ENCODE measurements around the gene PLA2G2F. TPM values are rescaled to one million over a fixed set of nuclear protein-coding genes. Genes with fewer than 3 reads are reported as not detected.

Gene PLA2G2F
- total RNA-seq, 4 donors from 2014 or later: not detected

DNA sequence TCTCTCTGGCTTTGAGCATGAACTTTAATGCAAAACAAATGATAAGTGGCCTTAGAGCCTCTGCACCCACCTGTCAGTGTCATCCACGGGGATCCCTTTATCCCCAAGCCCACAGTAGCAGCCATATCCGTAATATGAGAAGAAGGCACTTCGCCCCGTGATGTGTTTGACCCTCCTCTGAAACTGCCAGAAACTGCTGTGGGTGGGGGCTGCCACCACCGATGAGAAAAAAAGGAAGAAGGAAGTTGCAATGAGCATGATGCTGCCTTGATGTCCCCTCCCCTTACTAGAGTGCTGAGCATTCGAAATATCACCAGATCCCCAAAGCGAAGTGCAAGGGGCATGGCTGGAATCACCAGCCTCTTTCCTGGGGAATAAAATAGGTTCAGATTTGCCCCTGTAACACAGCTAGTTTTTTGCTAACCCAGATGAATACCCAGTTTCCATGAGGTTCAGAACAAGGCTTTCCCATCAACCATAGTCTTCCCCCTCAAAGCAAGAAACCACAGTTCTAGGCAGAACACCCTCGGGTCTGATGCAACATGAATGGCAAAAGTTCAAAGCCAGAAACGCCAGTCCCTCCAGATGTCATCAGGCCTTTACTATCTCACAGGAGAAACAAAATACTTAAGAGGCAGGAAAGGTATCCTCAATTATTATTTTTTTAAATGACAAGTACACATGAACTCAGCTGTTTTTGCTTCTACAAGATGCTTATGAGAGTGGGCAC lies 36.0 kb downstream of the PLA2G2F start:
- no peaks in the 10 kb centered on the region for H3K4me1 ChIP-seq
- H3K27me3 ChIP-seq: no peaks in the 10 kb centered on the region
- no peak overlapping the region for H3K27ac ChIP-seq
- intact Hi-C loops (cut with DNase I): no loop called here
- H3K4me3 ChIP-seq (replicated peaks in 1 of 3): no peak overlapping the region
- no peaks in the 10 kb centered on the region for H3K9me3 ChIP-seq
- DNase-seq: no peak
- WGBS, 2 donors: 61 to 62% methylated on average over 9 of the region's 9 CpGs
- no peaks in the 10 kb centered on the region for H3K36me3 ChIP-seq
- TF ChIP-seq, protein P1, sequence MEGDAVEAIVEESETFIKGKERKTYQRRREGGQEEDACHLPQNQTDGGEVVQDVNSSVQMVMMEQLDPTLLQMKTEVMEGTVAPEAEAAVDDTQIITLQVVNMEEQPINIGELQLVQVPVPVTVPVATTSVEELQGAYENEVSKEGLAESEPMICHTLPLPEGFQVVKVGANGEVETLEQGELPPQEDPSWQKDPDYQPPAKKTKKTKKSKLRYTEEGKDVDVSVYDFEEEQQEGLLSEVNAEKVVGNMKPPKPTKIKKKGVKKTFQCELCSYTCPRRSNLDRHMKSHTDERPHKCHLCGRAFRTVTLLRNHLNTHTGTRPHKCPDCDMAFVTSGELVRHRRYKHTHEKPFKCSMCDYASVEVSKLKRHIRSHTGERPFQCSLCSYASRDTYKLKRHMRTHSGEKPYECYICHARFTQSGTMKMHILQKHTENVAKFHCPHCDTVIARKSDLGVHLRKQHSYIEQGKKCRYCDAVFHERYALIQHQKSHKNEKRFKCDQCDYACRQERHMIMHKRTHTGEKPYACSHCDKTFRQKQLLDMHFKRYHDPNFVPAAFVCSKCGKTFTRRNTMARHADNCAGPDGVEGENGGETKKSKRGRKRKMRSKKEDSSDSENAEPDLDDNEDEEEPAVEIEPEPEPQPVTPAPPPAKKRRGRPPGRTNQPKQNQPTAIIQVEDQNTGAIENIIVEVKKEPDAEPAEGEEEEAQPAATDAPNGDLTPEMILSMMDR (IDR thresholded peaks at IDR 0.05): no peak
- no peak for TF ChIP-seq POLR2A (IDR thresholded peaks at IDR 0.05)

DNA sequence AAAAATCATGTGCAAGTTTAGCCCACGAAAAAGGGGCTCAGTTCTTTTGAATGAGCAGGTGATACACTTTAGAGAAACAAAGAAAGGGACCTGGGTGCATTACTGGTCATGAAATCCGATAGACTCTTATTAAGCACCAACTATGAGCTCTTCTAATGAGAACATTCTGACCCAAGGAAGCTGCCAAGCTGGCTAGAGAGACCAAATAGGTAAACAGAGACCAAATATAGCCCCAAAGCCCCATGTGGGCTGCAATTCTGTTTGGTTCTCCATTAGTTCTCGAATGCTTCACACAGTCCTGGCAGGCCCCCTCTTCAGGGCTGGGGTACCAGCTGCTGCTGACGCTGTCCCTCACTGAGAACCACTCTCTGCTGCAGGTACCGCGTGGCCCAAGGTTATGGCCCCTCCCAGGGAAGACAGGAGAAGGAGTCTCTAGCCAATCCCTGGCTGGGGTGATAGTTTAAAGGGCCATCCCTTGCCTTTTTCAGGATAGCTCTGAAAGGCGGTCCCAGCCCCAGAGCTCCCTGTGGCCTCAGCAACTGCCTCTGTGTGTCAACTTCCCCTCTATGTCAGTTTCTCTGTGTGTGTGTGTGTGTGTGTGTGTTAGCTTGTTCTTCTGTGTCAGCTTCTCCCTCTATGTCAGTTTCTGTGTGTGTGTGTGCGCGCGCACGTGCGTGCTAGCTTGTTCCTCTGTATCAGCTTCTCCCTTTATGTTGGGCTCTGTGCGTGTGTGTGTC lies 39.7 kb downstream of the PLA2G2F start:
- Histone ChIP-seq H3K4me3 (replicated peaks in 1 of 3) (no peak overlapping the region), H3K4me1 (no peaks in the 10 kb centered on the region), H3K27ac (no peak overlapping the region), H3K9me3 (no peaks in the 10 kb centered on the region), H3K27me3 (no peaks in the 10 kb centered on the region), H3K36me3 (no peaks in the 10 kb centered on the region)
- WGBS, 2 donors: 84 to 87% methylated on average over 11 to 13 of the region's 13 CpGs
- no peak for DNase-seq
- intact Hi-C loops (cut with DNase I): no loop called here
- TF ChIP-seq, protein P1 (IDR thresholded peaks at IDR 0.05): no peak
- no peak for TF ChIP-seq POLR2A (IDR thresholded peaks at IDR 0.05)

DNA sequence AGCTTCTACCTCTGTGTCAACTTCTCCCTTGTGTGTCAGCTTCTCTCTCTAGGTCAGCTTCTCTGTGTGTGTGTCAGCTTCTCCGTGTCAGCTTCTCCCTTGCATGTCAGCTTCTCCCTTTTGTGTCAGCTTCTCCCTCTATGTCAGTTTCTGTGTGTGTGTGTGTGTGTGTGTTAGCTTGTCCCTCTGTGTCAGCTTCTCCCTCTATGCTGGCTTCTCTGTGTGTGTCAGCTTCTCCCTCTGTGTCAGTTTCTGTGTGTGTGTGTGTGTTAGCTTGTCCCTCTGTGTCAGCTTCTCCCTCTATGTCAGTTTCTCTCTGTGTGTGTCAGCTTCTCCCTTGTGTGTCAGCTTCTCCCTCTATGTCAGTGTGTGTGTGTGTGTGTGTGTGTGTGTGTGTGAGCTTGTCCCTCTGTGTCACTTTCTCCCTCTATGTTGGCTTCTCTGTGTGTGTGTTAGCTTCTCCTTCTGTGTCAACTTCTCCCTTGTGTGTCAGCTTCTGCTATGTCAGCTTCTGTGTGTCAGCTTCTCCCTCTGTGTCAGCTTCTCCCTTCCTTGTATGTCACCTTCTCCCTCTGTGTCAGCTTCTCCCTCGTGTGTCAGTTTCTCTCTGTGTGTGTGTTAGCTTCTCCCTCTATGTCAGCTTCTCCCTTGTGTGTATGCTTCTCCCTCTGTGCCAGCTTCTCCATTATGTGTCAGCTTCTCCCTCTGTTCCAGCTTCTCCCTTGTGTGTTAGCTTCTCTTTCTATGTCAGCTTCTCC lies 40.4 kb downstream of the PLA2G2F start:
- Histone ChIP-seq H3K27me3 (no peaks in the 10 kb centered on the region), H3K4me1 (no peaks in the 10 kb centered on the region), H3K9me3 (no peaks in the 10 kb centered on the region), H3K4me3 (replicated peaks in 1 of 3) (no peak overlapping the region), H3K36me3 (no peaks in the 10 kb centered on the region), H3K27ac (no peak overlapping the region)
- TF ChIP-seq, protein P1 (IDR thresholded peaks at IDR 0.05): no peak
- TF ChIP-seq POLR2A (IDR thresholded peaks at IDR 0.05): no peak
- intact Hi-C loops (cut with DNase I): no loop called here
- DNase-seq: no peak
- WGBS, 2 donors: 88 to 94% methylated on average over 2 of the region's 2 CpGs

DNA sequence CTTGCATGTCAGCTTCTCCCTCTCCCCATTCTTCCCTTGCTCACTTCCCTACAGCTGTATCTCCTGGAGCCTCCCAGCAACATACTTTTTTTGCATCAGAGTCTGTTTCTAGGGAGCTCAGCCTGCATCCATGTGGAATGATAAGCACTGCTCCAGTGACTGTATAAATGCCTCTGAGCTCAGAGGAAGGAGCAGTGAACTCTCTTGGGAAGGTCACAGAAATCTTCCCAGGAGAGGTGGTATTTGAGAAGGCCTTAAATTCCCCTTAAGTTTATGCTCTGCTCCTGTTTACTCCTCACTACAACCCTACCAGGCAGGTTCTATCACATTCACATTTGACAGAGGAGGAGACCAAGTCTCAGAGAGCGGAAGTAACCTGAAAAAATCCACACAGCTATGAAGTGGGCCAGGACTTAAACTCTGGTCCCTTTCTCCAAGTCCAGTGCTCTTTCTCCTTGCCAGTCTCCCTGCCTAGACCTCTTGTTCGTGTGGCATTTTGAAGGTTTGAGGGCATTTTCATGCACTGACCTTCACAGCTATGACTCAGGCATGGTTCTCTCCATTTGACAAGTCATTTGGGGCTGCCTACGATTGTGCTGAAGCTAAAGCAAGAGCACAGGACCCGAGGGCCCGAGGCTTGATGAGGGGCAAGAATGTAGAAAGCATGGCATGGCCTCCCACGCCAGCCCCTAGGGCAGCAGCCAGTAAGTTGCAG lies 41.2 kb downstream of the PLA2G2F start:
- no peak for DNase-seq
- H3K4me1 ChIP-seq: no peaks in the 10 kb centered on the region
- no peaks in the 10 kb centered on the region for H3K36me3 ChIP-seq
- TF ChIP-seq POLR2A (IDR thresholded peaks at IDR 0.05): no peak
- TF ChIP-seq, protein P1 (IDR thresholded peaks at IDR 0.05): no peak
- intact Hi-C loops (cut with DNase I): no loop called here
- 84 to 85% methylated on average over 6 of the region's 6 CpGs for WGBS, 2 donors
- H3K4me3 ChIP-seq (replicated peaks in 1 of 3): no peak overlapping the region
- no peak overlapping the region for H3K27ac ChIP-seq
- H3K27me3 ChIP-seq: no peaks in the 10 kb centered on the region
- H3K9me3 ChIP-seq: no peaks in the 10 kb centered on the region
